ENCODE results near the gene TRABD2A. TPM values are rescaled to one million over a fixed set of nuclear protein-coding genes. Genes with fewer than 3 reads are reported as not detected.
"Not testable (repeated sequence)": the region's sequence is repeated elsewhere in the genome, so short reads cannot be mapped to it uniquely, and the experiment has no call there.

Gene TRABD2A
- total RNA-seq, 4 donors from 2014 or later: 0.14 to 3.0 (median 0.29) TPM; not detected in 1

DNA sequence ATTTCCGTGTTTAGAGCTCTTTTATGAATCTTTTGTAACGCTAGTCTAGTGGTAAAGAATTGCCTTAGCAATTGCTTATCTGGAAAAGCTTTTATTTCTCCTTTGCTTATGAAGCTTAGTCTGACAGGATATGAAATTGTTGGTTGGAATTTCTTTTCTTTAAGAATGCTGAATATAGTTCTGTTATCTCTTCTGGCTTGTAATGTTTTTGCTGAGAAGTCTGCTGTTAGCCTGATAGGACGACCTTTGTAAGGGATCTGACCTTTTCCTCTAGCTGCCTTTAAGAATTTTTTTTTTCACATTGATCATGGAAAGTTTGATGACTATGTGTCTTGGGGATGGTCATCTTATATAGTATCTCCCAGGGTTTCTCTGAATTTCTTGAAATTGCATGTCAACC, 101.1 kb downstream of the TRABD2A start:
- no peaks in the 10 kb centered on the region for H3K4me1 ChIP-seq
- no peaks in the 10 kb centered on the region for H3K36me3 ChIP-seq
- TF ChIP-seq, protein P1, sequence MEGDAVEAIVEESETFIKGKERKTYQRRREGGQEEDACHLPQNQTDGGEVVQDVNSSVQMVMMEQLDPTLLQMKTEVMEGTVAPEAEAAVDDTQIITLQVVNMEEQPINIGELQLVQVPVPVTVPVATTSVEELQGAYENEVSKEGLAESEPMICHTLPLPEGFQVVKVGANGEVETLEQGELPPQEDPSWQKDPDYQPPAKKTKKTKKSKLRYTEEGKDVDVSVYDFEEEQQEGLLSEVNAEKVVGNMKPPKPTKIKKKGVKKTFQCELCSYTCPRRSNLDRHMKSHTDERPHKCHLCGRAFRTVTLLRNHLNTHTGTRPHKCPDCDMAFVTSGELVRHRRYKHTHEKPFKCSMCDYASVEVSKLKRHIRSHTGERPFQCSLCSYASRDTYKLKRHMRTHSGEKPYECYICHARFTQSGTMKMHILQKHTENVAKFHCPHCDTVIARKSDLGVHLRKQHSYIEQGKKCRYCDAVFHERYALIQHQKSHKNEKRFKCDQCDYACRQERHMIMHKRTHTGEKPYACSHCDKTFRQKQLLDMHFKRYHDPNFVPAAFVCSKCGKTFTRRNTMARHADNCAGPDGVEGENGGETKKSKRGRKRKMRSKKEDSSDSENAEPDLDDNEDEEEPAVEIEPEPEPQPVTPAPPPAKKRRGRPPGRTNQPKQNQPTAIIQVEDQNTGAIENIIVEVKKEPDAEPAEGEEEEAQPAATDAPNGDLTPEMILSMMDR (IDR thresholded peaks at IDR 0.05): no peak
- no peak for TF ChIP-seq POLR2A (IDR thresholded peaks at IDR 0.05)
- no peaks in the 10 kb centered on the region for H3K9me3 ChIP-seq
- DNase-seq: no peak
- H3K4me3 ChIP-seq: no peak overlapping the region
- no peaks in the 10 kb centered on the region for H3K27me3 ChIP-seq
- no peak overlapping the region for H3K27ac ChIP-seq
- intact Hi-C loops (cut with DNase I; ENCODE audit: low total_unique reads): no loop called here

DNA sequence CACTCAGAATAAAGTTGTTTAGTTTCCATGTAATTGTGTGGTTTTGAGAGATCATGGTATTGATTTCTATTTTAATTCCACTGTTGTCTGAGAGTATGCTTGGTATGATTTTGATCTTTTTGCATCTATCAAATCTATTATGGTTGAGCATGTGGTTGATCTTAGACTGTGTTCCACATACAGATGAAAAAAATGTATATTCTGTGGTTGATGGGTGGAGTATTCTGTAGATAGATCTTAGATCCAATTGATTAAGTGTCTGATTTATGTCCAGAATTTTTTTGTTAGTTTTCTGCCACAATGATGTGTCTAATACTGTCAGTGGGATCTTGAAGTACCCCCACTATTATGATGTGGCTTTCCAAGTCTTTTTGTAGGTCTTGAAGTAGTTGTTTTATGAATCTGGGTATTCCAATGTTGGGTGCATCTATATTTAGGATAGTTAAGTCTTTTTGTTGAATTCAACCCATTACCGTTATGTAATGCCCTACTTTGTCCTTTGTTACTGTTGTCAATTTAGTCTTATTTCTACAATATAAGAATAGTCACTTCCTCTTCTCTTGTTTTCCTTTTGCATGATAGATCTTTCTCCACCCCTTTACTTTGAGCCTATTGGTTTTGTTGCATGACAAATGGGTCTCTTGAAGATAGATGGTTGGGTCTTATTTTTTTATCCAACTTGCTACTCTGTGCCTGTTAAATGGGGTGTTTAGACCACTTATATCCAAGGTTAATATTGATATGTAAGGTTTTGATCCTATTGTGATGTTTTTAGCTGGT, 101.8 kb downstream of the TRABD2A start:
- Histone ChIP-seq H3K4me1 (no peaks in the 10 kb centered on the region), H3K4me3 (no peak overlapping the region), H3K27me3 (no peaks in the 10 kb centered on the region), H3K9me3 (no peaks in the 10 kb centered on the region), H3K36me3 (no peaks in the 10 kb centered on the region), H3K27ac (no peak overlapping the region)
- TF ChIP-seq POLR2A (IDR thresholded peaks at IDR 0.05): no peak
- TF ChIP-seq, protein P1 (IDR thresholded peaks at IDR 0.05): no peak
- intact Hi-C loops (cut with DNase I; ENCODE audit: low total_unique reads): no loop called here
- no peak for DNase-seq

DNA sequence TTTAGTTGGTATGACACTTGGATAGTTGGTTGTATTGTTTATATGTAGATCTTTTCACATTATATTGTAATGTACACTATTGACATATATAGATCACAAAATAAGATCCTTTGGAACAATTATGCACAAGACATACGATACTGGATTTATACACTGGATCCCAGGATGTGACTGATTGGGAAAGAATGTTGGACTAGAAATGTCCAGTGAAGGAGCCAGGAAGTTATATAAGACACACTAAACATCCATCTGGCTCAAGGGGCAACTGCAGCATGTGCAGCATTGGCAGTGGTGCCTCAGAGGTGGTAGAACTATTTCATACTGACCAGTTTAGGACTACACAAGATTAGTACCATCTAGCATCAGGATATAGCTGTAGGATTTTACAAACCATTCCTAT, 104.9 kb downstream of the TRABD2A start:
- intact Hi-C loops (cut with DNase I; ENCODE audit: low total_unique reads): no loop called here

DNA sequence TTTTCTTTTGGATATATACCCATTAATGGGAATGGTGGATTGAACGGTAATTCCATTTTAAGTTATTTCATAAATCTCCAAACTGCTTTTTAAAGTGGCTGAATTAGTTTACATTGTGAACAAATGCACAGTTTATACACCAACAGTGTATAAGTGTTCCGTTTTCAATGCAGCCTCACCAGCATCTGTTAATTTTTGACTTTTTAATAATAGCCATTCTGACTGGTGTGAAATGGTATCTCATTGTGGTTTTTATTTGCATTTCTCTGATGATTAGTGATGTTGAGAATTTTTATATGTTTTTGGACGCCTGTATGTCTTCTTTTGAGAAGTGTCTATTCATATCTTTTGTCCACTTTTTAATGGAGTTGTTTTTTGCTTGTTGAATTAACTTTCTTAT, 107.3 kb downstream of the TRABD2A start:
- H3K36me3 ChIP-seq; H3K4me1 ChIP-seq; H3K27ac ChIP-seq; H3K9me3 ChIP-seq; intact Hi-C loops (cut with DNase I; ENCODE audit: low total_unique reads); H3K27me3 ChIP-seq; H3K4me3 ChIP-seq; DNase-seq: not testable (repeated sequence)

More for the DNA sequence above, 104.9 kb downstream of the TRABD2A start:
- peaks cover 0 to 5% of the 10 kb centered on the region in 2 donors for H3K9me3 ChIP-seq
- no peak for DNase-seq
- no peaks in the 10 kb centered on the region for H3K4me1 ChIP-seq
- H3K36me3 ChIP-seq: no peaks in the 10 kb centered on the region
- H3K27me3 ChIP-seq: no peaks in the 10 kb centered on the region
- TF ChIP-seq POLR2A (IDR thresholded peaks at IDR 0.05): no peak
- TF ChIP-seq, protein P1 (IDR thresholded peaks at IDR 0.05): no peak
- no peak overlapping the region for H3K4me3 ChIP-seq
- no peak overlapping the region for H3K27ac ChIP-seq

Other genes starting within 250 kb of the TRABD2A start
- gene TMSB10, start 24.6 kb upstream of the TRABD2A start, total RNA-seq: 1,000 to 10,000 TPM in 3 of 4 donors, 100 to 1,000 TPM in 1; 693 to 2,974 (median 1,499) TPM
- 10 to 100 TPM in 3 of 4 donors, 1 to 10 TPM in 1; 6.9 to 58.3 (median 35.9) TPM for gene KCMF1, start 90.1 kb upstream of the TRABD2A start, total RNA-seq

Measured in uterus (tissue), 4 donors.